HepG2 (cell line): ENCODE measurements around the gene CIBAR2. TPM values are rescaled to one million over a fixed set of nuclear protein-coding genes. Genes with fewer than 3 reads are reported as not detected.

ENCODE experiments used
- CHD4 ChIP-seq: fragments of 200-600 bp; sonication (generic); IDR thresholded peaks from 2 replicates; pipeline ENCODE4 v1.7.0; 2017; ENCODE audit warnings: mild to moderate bottlenecking, low read length, borderline replicate concordance
- ETV5 ChIP-seq: IDR thresholded peaks from 2 replicates; pipeline ENCODE4 v1.6.1; 2018; ENCODE audit warnings: missing biosample characterization, missing genetic modification reagents, inconsistent platforms, borderline replicate concordance
- KAT8 ChIP-seq: IDR thresholded peaks from 2 replicates; pipeline ENCODE4 v1.6.1; 2016; ENCODE audit warnings: missing genetic modification reagents, missing compliant biosample characterization
- MAFG ChIP-seq: sonication (generic); formaldehyde crosslinking; IDR thresholded peaks from 2 replicates; pipeline ENCODE4 v1.5.1; 2020; ENCODE audit warnings: mild to moderate bottlenecking, missing genetic modification reagents
- MLLT10 ChIP-seq: sonication (generic); formaldehyde crosslinking; IDR thresholded peaks from 2 replicates; pipeline ENCODE4 v1.4.0; 2020; ENCODE audit warnings: missing genetic modification reagents
- TAF15 ChIP-seq: fragments of 200-400 bp; formaldehyde crosslinking; IDR thresholded peaks from one replicate; pipeline ENCODE4 v1.6.1; 2018; ENCODE audit warnings: mild to moderate bottlenecking, low read depth, low read length; ENCODE audit not compliant: poor library complexity, severe bottlenecking
- TIGD3 ChIP-seq: sonication (generic); formaldehyde crosslinking; IDR thresholded peaks from 2 replicates; pipeline ENCODE4 v1.5.1; 2020; ENCODE audit warnings: mild to moderate bottlenecking, missing genetic modification reagents, borderline replicate concordance
- ZMAT3 ChIP-seq: sonication (generic); formaldehyde crosslinking; conservative IDR thresholded peaks from 2 replicates; pipeline ENCODE4 v1.7.0; 2021; ENCODE audit warnings: missing genetic modification reagents
- ZMYM2 ChIP-seq: sonication (generic); formaldehyde crosslinking; IDR thresholded peaks from 2 replicates; pipeline ENCODE4 v1.8.0; 2022; ENCODE audit warnings: mild to moderate bottlenecking, missing genetic modification reagents
- ZNF160 ChIP-seq: sonication (generic); formaldehyde crosslinking; IDR thresholded peaks from 2 replicates; pipeline ENCODE4 v1.8.0; 2022; ENCODE audit warnings: mild to moderate bottlenecking, inconsistent platforms, missing genetic modification reagents
- polyA plus RNA-seq, 8 experiments: library from polyadenylated mRNA; depleted of rRNA in 3 of 8; stranded (reverse) in 7 of 8; unstranded in 1 of 8; fragments of >200 nt; fragmentation: Illumina TruSeq in 4 of 8; extraction: Trizol in 4 of 8; gene quantifications; 2 replicates each; pipeline versions ENCODE4 v1.2.1 to v1.2.3, GENCODE V29; 2011 to 2016; ENCODE audit warnings: low read depth in 4 of 8, missing spikeins in 1 of 8, mixed read lengths in 1 of 8; ENCODE audit not compliant: insufficient read depth in 1 of 8
- total RNA-seq, 5 experiments: library from RNA; depleted of rRNA; stranded (reverse); fragments of >200 nt; fragmentation: Illumina TruSeq; extraction: Trizol; gene quantifications; 2 replicates each; pipeline ENCODE4 v1.2.3, GENCODE V29; 2016; ENCODE audit warnings: low read depth in 1 of 5
- TF ChIP-seq, protein P1 (sequence below): IDR thresholded peaks from 2 replicates; pipeline ENCODE4 v1.4.0; 2020; ENCODE audit warnings: mild to moderate bottlenecking, missing genetic modification reagents
- TF ChIP-seq, protein P2 (sequence below): sonication (generic); formaldehyde crosslinking; IDR thresholded peaks from 2 replicates; pipeline ENCODE4 v1.4.0; 2020; ENCODE audit warnings: mild to moderate bottlenecking, missing genetic modification reagents, borderline replicate concordance
- TF ChIP-seq, protein P3 (sequence below): sonication (generic); formaldehyde crosslinking; IDR thresholded peaks from 2 replicates; pipeline ENCODE4 v1.5.0; 2020; ENCODE audit warnings: mild to moderate bottlenecking, missing genetic modification reagents

The CIBAR2 gene
- total and polyA plus RNA-seq, 2 of the 13 experiments (the other 11 are each of a cell fraction or from before 2014, with no cell fraction given), result not detected

DNA sequence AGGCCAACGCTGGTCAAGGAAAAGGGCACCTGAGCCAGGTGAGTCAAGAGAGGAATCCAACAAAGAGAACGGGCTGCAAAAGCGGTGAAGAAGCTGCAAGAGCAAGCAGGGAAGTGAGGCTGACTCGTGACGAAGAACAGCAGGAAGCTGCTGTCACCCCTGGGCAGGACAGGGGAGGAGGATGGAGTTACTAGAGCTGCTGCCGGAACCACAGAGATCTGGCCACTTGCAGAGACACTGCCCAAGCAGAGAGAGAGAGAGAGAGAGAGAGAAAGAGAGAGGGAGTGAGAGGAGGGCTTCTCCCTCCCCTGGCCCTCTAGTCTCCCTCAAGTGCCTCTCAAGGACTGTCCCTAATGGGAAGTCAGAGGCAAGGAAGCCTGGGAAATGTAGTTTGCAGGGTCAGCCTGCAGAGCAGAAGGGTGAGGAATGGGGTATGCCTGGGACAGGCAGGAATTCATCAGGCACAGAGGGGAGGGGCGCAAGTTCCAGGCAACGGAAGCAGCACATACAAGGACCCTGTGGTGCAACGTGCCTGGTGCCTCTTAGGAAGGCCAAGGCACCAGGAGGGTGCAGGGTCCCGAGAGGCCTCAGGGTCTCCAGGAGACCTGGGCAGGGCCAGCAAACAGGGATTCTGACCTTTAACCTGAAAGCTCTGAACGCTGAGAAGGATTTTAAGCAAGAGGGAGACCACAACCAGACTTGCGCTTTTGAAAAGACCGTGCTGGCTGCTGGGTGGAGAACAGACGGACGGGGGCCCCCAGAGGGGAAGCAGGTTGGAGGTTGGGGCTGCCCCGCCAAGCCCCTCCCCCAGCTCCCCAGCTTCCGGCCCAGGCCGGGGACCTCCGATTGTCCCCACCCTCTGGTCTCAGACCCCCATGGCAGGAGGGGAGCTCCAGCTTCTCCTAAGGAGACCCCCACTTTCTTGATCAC is 45.8 kb upstream of the CIBAR2 start (continued):
- TF ChIP-seq MLLT10 (CRISPR knock-in tag) (no peak), TAF15 (no peak), ZMAT3 (CRISPR knock-in tag) (no peak), ETV5 (CRISPR knock-in tag) (peak; percentile 90), CHD4 (no peak), TIGD3 (CRISPR knock-in tag) (0 out of 2 replicates have a peak, but pooled peaks have one; percentile 38), KAT8 (CRISPR knock-in tag) (peak; percentile 82), ZNF160 (CRISPR knock-in tag) (no peak), MAFG (CRISPR knock-in tag) (no peak), ZMYM2 (peak; percentile 74; the same call in 1 of the 2 replicates)
- TF ChIP-seq, protein P1, sequence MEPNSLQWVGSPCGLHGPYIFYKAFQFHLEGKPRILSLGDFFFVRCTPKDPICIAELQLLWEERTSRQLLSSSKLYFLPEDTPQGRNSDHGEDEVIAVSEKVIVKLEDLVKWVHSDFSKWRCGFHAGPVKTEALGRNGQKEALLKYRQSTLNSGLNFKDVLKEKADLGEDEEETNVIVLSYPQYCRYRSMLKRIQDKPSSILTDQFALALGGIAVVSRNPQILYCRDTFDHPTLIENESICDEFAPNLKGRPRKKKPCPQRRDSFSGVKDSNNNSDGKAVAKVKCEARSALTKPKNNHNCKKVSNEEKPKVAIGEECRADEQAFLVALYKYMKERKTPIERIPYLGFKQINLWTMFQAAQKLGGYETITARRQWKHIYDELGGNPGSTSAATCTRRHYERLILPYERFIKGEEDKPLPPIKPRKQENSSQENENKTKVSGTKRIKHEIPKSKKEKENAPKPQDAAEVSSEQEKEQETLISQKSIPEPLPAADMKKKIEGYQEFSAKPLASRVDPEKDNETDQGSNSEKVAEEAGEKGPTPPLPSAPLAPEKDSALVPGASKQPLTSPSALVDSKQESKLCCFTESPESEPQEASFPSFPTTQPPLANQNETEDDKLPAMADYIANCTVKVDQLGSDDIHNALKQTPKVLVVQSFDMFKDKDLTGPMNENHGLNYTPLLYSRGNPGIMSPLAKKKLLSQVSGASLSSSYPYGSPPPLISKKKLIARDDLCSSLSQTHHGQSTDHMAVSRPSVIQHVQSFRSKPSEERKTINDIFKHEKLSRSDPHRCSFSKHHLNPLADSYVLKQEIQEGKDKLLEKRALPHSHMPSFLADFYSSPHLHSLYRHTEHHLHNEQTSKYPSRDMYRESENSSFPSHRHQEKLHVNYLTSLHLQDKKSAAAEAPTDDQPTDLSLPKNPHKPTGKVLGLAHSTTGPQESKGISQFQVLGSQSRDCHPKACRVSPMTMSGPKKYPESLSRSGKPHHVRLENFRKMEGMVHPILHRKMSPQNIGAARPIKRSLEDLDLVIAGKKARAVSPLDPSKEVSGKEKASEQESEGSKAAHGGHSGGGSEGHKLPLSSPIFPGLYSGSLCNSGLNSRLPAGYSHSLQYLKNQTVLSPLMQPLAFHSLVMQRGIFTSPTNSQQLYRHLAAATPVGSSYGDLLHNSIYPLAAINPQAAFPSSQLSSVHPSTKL, result peak; percentile 68
- TF ChIP-seq, protein P2, sequence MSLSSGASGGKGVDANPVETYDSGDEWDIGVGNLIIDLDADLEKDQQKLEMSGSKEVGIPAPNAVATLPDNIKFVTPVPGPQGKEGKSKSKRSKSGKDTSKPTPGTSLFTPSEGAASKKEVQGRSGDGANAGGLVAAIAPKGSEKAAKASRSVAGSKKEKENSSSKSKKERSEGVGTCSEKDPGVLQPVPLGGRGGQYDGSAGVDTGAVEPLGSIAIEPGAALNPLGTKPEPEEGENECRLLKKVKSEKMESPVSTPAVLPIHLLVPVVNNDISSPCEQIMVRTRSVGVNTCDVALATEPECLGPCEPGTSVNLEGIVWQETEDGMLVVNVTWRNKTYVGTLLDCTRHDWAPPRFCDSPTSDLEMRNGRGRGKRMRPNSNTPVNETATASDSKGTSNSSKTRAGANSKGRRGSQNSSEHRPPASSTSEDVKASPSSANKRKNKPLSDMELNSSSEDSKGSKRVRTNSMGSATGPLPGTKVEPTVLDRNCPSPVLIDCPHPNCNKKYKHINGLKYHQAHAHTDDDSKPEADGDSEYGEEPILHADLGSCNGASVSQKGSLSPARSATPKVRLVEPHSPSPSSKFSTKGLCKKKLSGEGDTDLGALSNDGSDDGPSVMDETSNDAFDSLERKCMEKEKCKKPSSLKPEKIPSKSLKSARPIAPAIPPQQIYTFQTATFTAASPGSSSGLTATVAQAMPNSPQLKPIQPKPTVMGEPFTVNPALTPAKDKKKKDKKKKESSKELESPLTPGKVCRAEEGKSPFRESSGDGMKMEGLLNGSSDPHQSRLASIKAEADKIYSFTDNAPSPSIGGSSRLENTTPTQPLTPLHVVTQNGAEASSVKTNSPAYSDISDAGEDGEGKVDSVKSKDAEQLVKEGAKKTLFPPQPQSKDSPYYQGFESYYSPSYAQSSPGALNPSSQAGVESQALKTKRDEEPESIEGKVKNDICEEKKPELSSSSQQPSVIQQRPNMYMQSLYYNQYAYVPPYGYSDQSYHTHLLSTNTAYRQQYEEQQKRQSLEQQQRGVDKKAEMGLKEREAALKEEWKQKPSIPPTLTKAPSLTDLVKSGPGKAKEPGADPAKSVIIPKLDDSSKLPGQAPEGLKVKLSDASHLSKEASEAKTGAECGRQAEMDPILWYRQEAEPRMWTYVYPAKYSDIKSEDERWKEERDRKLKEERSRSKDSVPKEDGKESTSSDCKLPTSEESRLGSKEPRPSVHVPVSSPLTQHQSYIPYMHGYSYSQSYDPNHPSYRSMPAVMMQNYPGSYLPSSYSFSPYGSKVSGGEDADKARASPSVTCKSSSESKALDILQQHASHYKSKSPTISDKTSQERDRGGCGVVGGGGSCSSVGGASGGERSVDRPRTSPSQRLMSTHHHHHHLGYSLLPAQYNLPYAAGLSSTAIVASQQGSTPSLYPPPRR (CRISPR knock-in tag), result peak; percentile 62; the same call in 1 of the 2 replicates
- TF ChIP-seq, protein P3, sequence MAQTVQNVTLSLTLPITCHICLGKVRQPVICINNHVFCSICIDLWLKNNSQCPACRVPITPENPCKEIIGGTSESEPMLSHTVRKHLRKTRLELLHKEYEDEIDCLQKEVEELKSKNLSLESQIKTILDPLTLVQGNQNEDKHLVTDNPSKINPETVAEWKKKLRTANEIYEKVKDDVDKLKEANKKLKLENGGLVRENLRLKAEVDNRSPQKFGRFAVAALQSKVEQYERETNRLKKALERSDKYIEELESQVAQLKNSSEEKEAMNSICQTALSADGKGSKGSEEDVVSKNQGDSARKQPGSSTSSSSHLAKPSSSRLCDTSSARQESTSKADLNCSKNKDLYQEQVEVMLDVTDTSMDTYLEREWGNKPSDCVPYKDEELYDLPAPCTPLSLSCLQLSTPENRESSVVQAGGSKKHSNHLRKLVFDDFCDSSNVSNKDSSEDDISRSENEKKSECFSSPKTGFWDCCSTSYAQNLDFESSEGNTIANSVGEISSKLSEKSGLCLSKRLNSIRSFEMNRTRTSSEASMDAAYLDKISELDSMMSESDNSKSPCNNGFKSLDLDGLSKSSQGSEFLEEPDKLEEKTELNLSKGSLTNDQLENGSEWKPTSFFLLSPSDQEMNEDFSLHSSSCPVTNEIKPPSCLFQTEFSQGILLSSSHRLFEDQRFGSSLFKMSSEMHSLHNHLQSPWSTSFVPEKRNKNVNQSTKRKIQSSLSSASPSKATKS (CRISPR knock-in tag), result no peak
